Spinal cord (tissue), 10 donors: ENCODE data around the gene RAPGEF4. TPM values are rescaled to one million over a fixed set of nuclear protein-coding genes. Genes with fewer than 3 reads are reported as not detected.
A peak's percentile ranks its signal among the peaks of the same experiment; 100 is the strongest.

Source experiments
- DNase-seq, 6 donors: peaks; one replicate each; pipeline versions ENCODE4 v3.0.0 to v3.0.0-alpha.2; 2013 to 2015; ENCODE audit warnings: low spot score in 6 of 6, low read depth in 4 of 6
- H3K27ac ChIP-seq: one replicate; pipeline ENCODE4 v1.5.1; 2013; ENCODE audit warnings: low read depth, low read length, control low read depth
- H3K27me3 ChIP-seq: one replicate; pipeline ENCODE4 v1.6.1; 2013; ENCODE audit warnings: low read length; ENCODE audit not compliant: control insufficient read depth, insufficient read depth
- H3K36me3 ChIP-seq: one replicate; pipeline ENCODE4 v1.6.1; 2013; ENCODE audit warnings: low read length; ENCODE audit not compliant: control insufficient read depth, insufficient read depth
- H3K4me1 ChIP-seq: one replicate; pipeline ENCODE4 v1.6.1; 2013; ENCODE audit warnings: low read length; ENCODE audit not compliant: control insufficient read depth, insufficient read depth
- H3K4me3 ChIP-seq: one replicate; pipeline ENCODE4 v1.5.1; 2013; ENCODE audit warnings: low read depth, low read length, control low read depth
- H3K9me3 ChIP-seq: one replicate; pipeline ENCODE4 v1.6.1; 2013; ENCODE audit warnings: low read length; ENCODE audit not compliant: control insufficient read depth, insufficient read depth
- WGBS: methylation state at CpG from one replicate; pipeline ENCODE4 v1.1.5; 2013; ENCODE audit warnings: missing lambda C conversion rate; ENCODE audit not compliant: insufficient coverage; 5-methylcytosine and 5-hydroxymethylcytosine counted together
- polyA plus RNA-seq, 2 donors: library from polyadenylated mRNA; unstranded; fragments of 120-200 nt; gene quantifications; one replicate each; pipeline ENCODE4 v1.2.1, GENCODE V29; 2013; ENCODE audit not compliant: insufficient read length in 2 of 2
- total RNA-seq, 2 donors: library from RNA; depleted of rRNA in 1 of 2; stranded (reverse); fragments of 120-200 nt in 1 of 2; fragments of >200 nt in 1 of 2; gene quantifications; one replicate each; pipeline versions ENCODE4 v1.2.3 to v1.2.4, GENCODE V29; 2013 to 2014
- donor health status: healthy.

The RAPGEF4 gene
- total and polyA plus RNA-seq, 4 donors, result 31.1 to 65.8 (median 44.4) TPM

- DNase-seq, result no peak
- Histone ChIP-seq H3K4me3 (no peak overlapping the region), H3K9me3 (no peaks in the 10 kb centered on the region)
Measured at GRCh38 chr2:173002751-173003541, 267.3 kb downstream of the RAPGEF4 start.

GRCh38 chr2:173008786-173009185 is 273.1 kb downstream of the RAPGEF4 start:
- Histone ChIP-seq H3K4me1 (no peaks in the 10 kb centered on the region), H3K9me3 (no peaks in the 10 kb centered on the region), H3K27ac (no peak overlapping the region), H3K36me3 (no peaks in the 10 kb centered on the region), H3K4me3 (no peak overlapping the region), H3K27me3 (no peaks in the 10 kb centered on the region)
- no CpG with 5 or more reads among the region's 3 CpGs for WGBS
- DNase-seq, result no peak

More at GRCh38 chr2:173002751-173003541, 267.3 kb downstream of the RAPGEF4 start:
- peaks cover 2% of the 10 kb centered on the region for H3K36me3 ChIP-seq
- WGBS, result 69% methylated on average over 8 of the region's 15 CpGs
- H3K27ac ChIP-seq, result no peak overlapping the region
- H3K27me3 ChIP-seq, result no peaks in the 10 kb centered on the region
- H3K4me1 ChIP-seq, result no peaks in the 10 kb centered on the region

GRCh38 chr2:173010233-173010632 is 274.6 kb downstream of the RAPGEF4 start:
- no peaks in the 10 kb centered on the region for H3K27me3 ChIP-seq

GRCh38 chr2:173016451-173016850 is 280.8 kb downstream of the RAPGEF4 start:
- Histone ChIP-seq H3K36me3 (peaks cover 3% of the 10 kb centered on the region), H3K9me3 (no peaks in the 10 kb centered on the region), H3K4me3 (no peak overlapping the region), H3K27me3 (no peaks in the 10 kb centered on the region), H3K4me1 (no peaks in the 10 kb centered on the region), H3K27ac (no peak overlapping the region)
- DNase-seq, result no peak
- 100% methylated on average over 1 of the region's 2 CpGs for WGBS

More at GRCh38 chr2:173010233-173010632, 274.6 kb downstream of the RAPGEF4 start:
- DNase-seq, result no peak
- no CpG with 5 or more reads among the region's 1 CpG for WGBS
- H3K36me3 ChIP-seq, result no peaks in the 10 kb centered on the region
- no peaks in the 10 kb centered on the region for H3K4me1 ChIP-seq
- H3K27ac ChIP-seq, result no peak overlapping the region
- no peaks in the 10 kb centered on the region for H3K9me3 ChIP-seq
- no peak overlapping the region for H3K4me3 ChIP-seq

GRCh38 chr2:173017646-173018420 is 282.2 kb downstream of the RAPGEF4 start:
- 80% methylated on average over 6 of the region's 6 CpGs for WGBS

GRCh38 chr2:173019755-173020154 is 284.1 kb downstream of the RAPGEF4 start:
- H3K27me3 ChIP-seq, result no peaks in the 10 kb centered on the region
- H3K4me3 ChIP-seq, result no peak overlapping the region
- peaks cover 15% of the 10 kb centered on the region for H3K36me3 ChIP-seq
- H3K4me1 ChIP-seq, result no peaks in the 10 kb centered on the region
- no peak overlapping the region for H3K27ac ChIP-seq
- DNase-seq, result no peak
- no peaks in the 10 kb centered on the region for H3K9me3 ChIP-seq

More at GRCh38 chr2:173017646-173018420, 282.2 kb downstream of the RAPGEF4 start:
- Histone ChIP-seq H3K27ac (no peak overlapping the region), H3K36me3 (peaks cover 3% of the 10 kb centered on the region), H3K27me3 (no peaks in the 10 kb centered on the region), H3K4me1 (no peaks in the 10 kb centered on the region), H3K4me3 (no peak overlapping the region), H3K9me3 (no peaks in the 10 kb centered on the region)
- DNase-seq, result no peak

- Histone ChIP-seq H3K27ac (no peak overlapping the region), H3K36me3 (peaks cover 15% of the 10 kb centered on the region), H3K9me3 (no peaks in the 10 kb centered on the region), H3K4me3 (no peak overlapping the region), H3K4me1 (no peaks in the 10 kb centered on the region), H3K27me3 (no peaks in the 10 kb centered on the region)
- WGBS, result 61% methylated on average over 7 of the region's 9 CpGs
- DNase-seq, result peak in 1 of 6 donors; percentile 19
Measured at GRCh38 chr2:173021939-173022371, 286.3 kb downstream of the RAPGEF4 start.

- Histone ChIP-seq H3K9me3 (no peaks in the 10 kb centered on the region), H3K27ac (no peak overlapping the region), H3K36me3 (peaks cover 15% of the 10 kb centered on the region), H3K4me3 (no peak overlapping the region), H3K4me1 (no peaks in the 10 kb centered on the region), H3K27me3 (no peaks in the 10 kb centered on the region)
- no peak for DNase-seq
- WGBS, result 95% methylated on average over 3 of the region's 5 CpGs
Measured at GRCh38 chr2:173023718-173024117, 288.1 kb downstream of the RAPGEF4 start.

- H3K27me3 ChIP-seq, result no peaks in the 10 kb centered on the region
- no peak for DNase-seq
- peaks cover 12% of the 10 kb centered on the region for H3K36me3 ChIP-seq
- H3K9me3 ChIP-seq, result no peaks in the 10 kb centered on the region
- WGBS, result no CpG with 5 or more reads among the region's 1 CpG
- H3K27ac ChIP-seq, result no peak overlapping the region
- H3K4me1 ChIP-seq, result no peaks in the 10 kb centered on the region
- H3K4me3 ChIP-seq, result no peak overlapping the region
Measured at GRCh38 chr2:173026479-173026878, 290.8 kb downstream of the RAPGEF4 start.
